SK-N-SH (cell line): Measurements from ENCODE around the gene TMPRSS9. TPM values are rescaled to one million over a fixed set of nuclear protein-coding genes. Genes with fewer than 3 reads are reported as not detected.

Experiments
- CTCF ChIA-PET: fragments of 300-600, 350-600 bp; formaldehyde crosslinking; extraction: SDS; loops from one replicate; lab custom pipeline; 2021; lab: Yijun Ruan, JAX
- POLR2A ChIA-PET: fragments of 350-600 bp; sonication (Branson Sonifier 250); formaldehyde crosslinking; extraction: SDS; loops from one replicate; lab custom pipeline; 2020; ENCODE audit warnings: antibody characterized with exemption, inconsistent platforms; lab: Yijun Ruan, JAX
- DNase-seq: peaks from one replicate; pipeline ENCODE4 v3.0.0; 2012
- H2AFZ ChIP-seq: fragments of 200-600 bp; sonication (generic); 2 replicates; pipeline ENCODE4 v1.8.1; 2016; ENCODE audit warnings: antibody characterized with exemption, mild to moderate bottlenecking, low read depth
- H3F3A ChIP-seq: fragments of 200-600 bp; sonication (generic); replicated peaks from 2 replicates; pipeline ENCODE3; 2016; ENCODE audit warnings: antibody characterized with exemption, mild to moderate bottlenecking; ENCODE audit not compliant: insufficient read depth
- H3K27ac ChIP-seq, 2 experiments: fragments of 200-500 bp in 1 of 2; fragments of 200-600 bp in 1 of 2; sonication (Bioruptor generic) in 1 of 2; sonication (generic), shearing (Covaris generic) in 1 of 2; 2 replicates each; pipeline versions ENCODE4 v1.5.1 to v1.6.1; 2014 to 2016; ENCODE audit warnings: low read depth in 2 of 2, inconsistent platforms in 1 of 2, low read length in 1 of 2, mild to moderate bottlenecking in 1 of 2, mixed read lengths in 1 of 2
- H3K27me3 ChIP-seq: fragments of 200-600 bp; sonication (generic), shearing (Covaris generic); 2 replicates; pipeline ENCODE4 v1.6.1; 2016; ENCODE audit warnings: mixed run types; ENCODE audit not compliant: insufficient read depth
- H3K36me3 ChIP-seq, 2 experiments: fragments of 200-500 bp in 1 of 2; fragments of 200-600 bp in 1 of 2; sonication (Bioruptor generic) in 1 of 2; sonication (generic) in 1 of 2; replicated peaks in 1 of 2; 2 replicates each; pipeline versions ENCODE3 to v1.5.1; 2014 to 2016; ENCODE audit warnings: low read length in 1 of 2, mild to moderate bottlenecking in 1 of 2; ENCODE audit not compliant: insufficient read depth in 2 of 2, control insufficient read depth in 1 of 2
- H3K4me1 ChIP-seq, 2 experiments: fragments of 200-500 bp in 1 of 2; fragments of 200-600 bp in 1 of 2; sonication (Bioruptor generic) in 1 of 2; sonication (generic), shearing (Covaris generic) in 1 of 2; 2 replicates each; pipeline versions ENCODE4 v1.5.1 to v1.6.1; 2014 to 2016; ENCODE audit warnings: low read depth in 1 of 2, low read length in 1 of 2, mixed run types in 1 of 2; ENCODE audit not compliant: insufficient read depth in 2 of 2, control insufficient read depth in 1 of 2
- H3K4me2 ChIP-seq: fragments of 200-600 bp; sonication (generic), shearing (Covaris generic); 2 replicates; pipeline ENCODE4 v1.6.1; 2017; ENCODE audit warnings: mixed run types
- H3K4me3 ChIP-seq, 2 experiments: fragments of 200-500 bp in 1 of 2; fragments of 200-600 bp in 1 of 2; sonication (Bioruptor generic) in 1 of 2; sonication (generic), shearing (Covaris generic) in 1 of 2; 2 replicates each; pipeline versions ENCODE4 v1.5.1 to v1.8.1; 2014 to 2016; ENCODE audit warnings: low read depth in 2 of 2, inconsistent platforms in 1 of 2, low read length in 1 of 2, mild to moderate bottlenecking in 1 of 2, mixed read lengths in 1 of 2, moderate library complexity in 1 of 2
- H3K79me2 ChIP-seq: fragments of 200-600 bp; sonication (generic); 2 replicates; pipeline ENCODE4 v1.8.1; 2017; ENCODE audit warnings: mild to moderate bottlenecking; ENCODE audit not compliant: insufficient read depth
- H3K9ac ChIP-seq: fragments of 200-600 bp; sonication (generic); 2 replicates; pipeline ENCODE4 v1.6.1; 2017; ENCODE audit warnings: mixed run types
- H3K9me2 ChIP-seq: fragments of 200-600 bp; sonication (generic); 2 replicates; pipeline ENCODE4 v1.6.1; 2017; ENCODE audit warnings: mixed run types
- H3K9me3 ChIP-seq: fragments of 200-600 bp; sonication (generic); 2 replicates; pipeline ENCODE4 v1.6.1; 2017; ENCODE audit warnings: mixed run types, mild to moderate bottlenecking, moderate library complexity
- H4K20me1 ChIP-seq: fragments of 200-600 bp; sonication (generic); 2 replicates; pipeline ENCODE4 v1.6.1; 2017; ENCODE audit warnings: mild to moderate bottlenecking, mixed run types; ENCODE audit not compliant: insufficient read depth
- EZH2phosphoT487 ChIP-seq: fragments of 200-600 bp; sonication (generic); IDR thresholded peaks from 2 replicates; pipeline ENCODE4 v1.6.1; 2017; ENCODE audit warnings: low read depth, mixed run types, mild to moderate bottlenecking, antibody characterized with exemption, moderate library complexity, borderline replicate concordance
- FOXJ3 ChIP-seq: sonication (generic); formaldehyde crosslinking; IDR thresholded peaks from 2 replicates; pipeline ENCODE4 v1.5.1; 2020; ENCODE audit warnings: mild to moderate bottlenecking, missing genetic modification reagents
- FOXM1 ChIP-seq: IDR thresholded peaks from 2 replicates; pipeline ENCODE4 v1.4.0; 2012; ENCODE audit warnings: low read depth, mild to moderate bottlenecking
- MAX ChIP-seq: IDR thresholded peaks from 2 replicates; pipeline ENCODE4 v1.4.0; 2012; ENCODE audit warnings: low read depth
- MEF2A ChIP-seq: IDR thresholded peaks from 2 replicates; pipeline ENCODE4 v1.4.0; 2012; ENCODE audit warnings: low read depth, borderline replicate concordance
- MXI1 ChIP-seq: IDR thresholded peaks from 2 replicates; pipeline ENCODE4 v1.6.1; 2012; ENCODE audit warnings: mild to moderate bottlenecking, low read depth, low read length, improper control_type of control experiment
- NRF1 ChIP-seq: IDR thresholded peaks from 2 replicates; pipeline ENCODE4 v1.6.1; 2012; ENCODE audit warnings: low read depth, mild to moderate bottlenecking, low read length
- POLR2AphosphoS5 ChIP-seq: IDR thresholded peaks from 2 replicates; pipeline ENCODE4 v1.6.1; 2012; ENCODE audit warnings: low read depth, low read length
- RFX5 ChIP-seq: IDR thresholded peaks from 2 replicates; pipeline ENCODE4 v1.6.1; 2012; ENCODE audit warnings: mild to moderate bottlenecking, improper control_type of control experiment, low read length
- RXRA ChIP-seq: IDR thresholded peaks from 2 replicates; pipeline ENCODE4 v1.4.0; 2012; ENCODE audit warnings: low read depth, mild to moderate bottlenecking, borderline replicate concordance
- SIN3A ChIP-seq: IDR thresholded peaks from 2 replicates; pipeline ENCODE4 v1.6.1; 2012; ENCODE audit warnings: low read depth, mild to moderate bottlenecking, low read length, moderate library complexity, borderline replicate concordance
- SMC3 ChIP-seq: IDR thresholded peaks from 2 replicates; pipeline ENCODE4 v1.6.1; 2012; ENCODE audit warnings: low read depth, low read length, improper control_type of control experiment
- TAF1 ChIP-seq: IDR thresholded peaks from 2 replicates; pipeline ENCODE4 v1.6.1; 2012; ENCODE audit warnings: low read depth, mild to moderate bottlenecking, low read length, moderate library complexity, borderline replicate concordance
- TEAD4 ChIP-seq: IDR thresholded peaks from 2 replicates; pipeline ENCODE4 v1.4.0; 2012; ENCODE audit warnings: mild to moderate bottlenecking, borderline replicate concordance; ENCODE audit not compliant: insufficient read depth
- USF1 ChIP-seq: IDR thresholded peaks from 2 replicates; pipeline ENCODE4 v1.4.0; 2012; ENCODE audit warnings: low read depth, borderline replicate concordance
- WGBS: methylation state at CpG from one replicate; pipeline ENCODE4 v1.1.6; 2017; ENCODE audit warnings: low lambda C conversion rate; 5-methylcytosine and 5-hydroxymethylcytosine counted together
- polyA plus RNA-seq, 3 experiments: library from polyadenylated mRNA; depleted of rRNA; stranded (reverse); fragments of >200 nt; gene quantifications; 2 replicates each; pipeline ENCODE4 v1.2.3, GENCODE V29; 2012

Gene TMPRSS9
- polyA plus RNA-seq, 1 of the 3 experiments (the other 2 are of a cell fraction), result not detected

GRCh38 chr19:2420490-2420889 is 60.4 kb downstream of the TMPRSS9 start (continued):
- TF ChIP-seq TAF1, result no peak
- no peak for TF ChIP-seq FOXJ3 (CRISPR knock-in tag)
- TF ChIP-seq NRF1, result no peak
- TF ChIP-seq SMC3, result no peak

- 100% methylated on average over 10 of the region's 23 CpGs for WGBS
- peaks cover 10 to 17% of the 10 kb centered on the region in 2 experiments; a peak in 2 of 4 replicates for H3K4me1 ChIP-seq
- H4K20me1 ChIP-seq, result peaks cover 18% of the 10 kb centered on the region
- no peaks in the 10 kb centered on the region for H3K9me2 ChIP-seq
- H3K4me3 ChIP-seq, result no peak overlapping the region
- no peaks in the 10 kb centered on the region for H3K9me3 ChIP-seq
- ChIA-PET POLR2A (no interaction called here), CTCF (interaction anchor here (0.6 to 1.9 kb wide), 2 partner anchors 106 to 1508 kb away, joined by 3 to 4 read pairs; no protein-coding TSS in a partner anchor)
- H3K36me3 ChIP-seq, result peaks cover 4 to 18% of the 10 kb centered on the region in 2 experiments
- H2AFZ ChIP-seq, result no peak overlapping the region
- no peaks in the 10 kb centered on the region for H3F3A ChIP-seq
- DNase-seq, result no peak
- no peak overlapping the region for H3K4me2 ChIP-seq
- no peak overlapping the region for H3K9ac ChIP-seq
- H3K27me3 ChIP-seq, result no peaks in the 10 kb centered on the region
- H3K79me2 ChIP-seq, result peaks cover 33% of the 10 kb centered on the region
- H3K27ac ChIP-seq, result no peak overlapping the region
- no peak for TF ChIP-seq RXRA
- TF ChIP-seq SIN3A, result no peak
- no peak for TF ChIP-seq USF1
- no peak for TF ChIP-seq MAX
- no peak for TF ChIP-seq RFX5
- TF ChIP-seq MEF2A, result no peak
- no peak for TF ChIP-seq TEAD4
- no peak for TF ChIP-seq POLR2AphosphoS5
These were observed 61.7 kb downstream of the TMPRSS9 start for GRCh38 chr19:2421581-2422306.

- H3K4me2 ChIP-seq, result no peak overlapping the region
- H3F3A ChIP-seq, result peaks cover 5% of the 10 kb centered on the region
- WGBS, result 95% methylated on average over 12 of the region's 19 CpGs
- H3K27ac ChIP-seq, result no peak overlapping the region; a peak in 1 of 4 replicates
- no peaks in the 10 kb centered on the region for H3K27me3 ChIP-seq
- no peak overlapping the region for H3K9ac ChIP-seq
- no peaks in the 10 kb centered on the region for H3K9me2 ChIP-seq
- CTCF ChIA-PET, result interaction anchor here (0.6 to 1.9 kb wide), 4 partner anchors 19 to 191 kb away, joined by 3 to 4 read pairs (median 3); no protein-coding TSS in a partner anchor
- no peak overlapping the region for H2AFZ ChIP-seq
- H3K4me1 ChIP-seq, result peaks cover 15 to 22% of the 10 kb centered on the region in 2 experiments; a peak in 2 of 4 replicates
- DNase-seq, result no peak
- TF ChIP-seq MEF2A (no peak), MXI1 (no peak), EZH2phosphoT487 (no peak), FOXM1 (no peak), TEAD4 (no peak)
- no peak overlapping the region for H3K4me3 ChIP-seq
- POLR2A ChIA-PET, result no interaction called here
- H3K36me3 ChIP-seq, result peaks cover 4 to 14% of the 10 kb centered on the region in 2 experiments
- peaks cover 22% of the 10 kb centered on the region for H4K20me1 ChIP-seq
- peaks cover 39% of the 10 kb centered on the region for H3K79me2 ChIP-seq
- H3K9me3 ChIP-seq, result no peaks in the 10 kb centered on the region
These were observed 63.2 kb downstream of the TMPRSS9 start for GRCh38 chr19:2423071-2423914.
